ENCODE results near the gene CACNA1I. TPM values are rescaled to one million over a fixed set of nuclear protein-coding genes. Genes with fewer than 3 reads are reported as not detected.

CACNA1I gene
- total and polyA plus RNA-seq, 2 of the 8 experiments (the other 6 are each of a cell fraction or from before 2014, with no cell fraction given) = 0.77 to 1.2 TPM

GRCh38 chr22:39594411-39594810 lies 23.9 kb downstream of the CACNA1I start:
- H2BK120ac ChIP-seq (replicated peaks; ENCODE audit: low read depth, low read length) = no peak overlapping the region
- ChIA-PET CTCF (ENCODE audit: partially characterized antibody) (interaction anchor here (1.1 to 1.6 kb wide), 2 partner anchors 65 to 88 kb away, joined by 3 to 6 read pairs; no protein-coding TSS in a partner anchor), POLR2A (ENCODE audit: partially characterized antibody) (interaction anchor here (0.9 kb wide), 1 partner anchor 59 kb away, joined by 3 read pairs; no protein-coding TSS in a partner anchor)
- H2BK12ac ChIP-seq (ENCODE audit: low read depth, low read length) = no peak overlapping the region
- H3K4me1 ChIP-seq (replicated peaks in 1 of 4; ENCODE audit: control insufficient read depth in 3 of 4, insufficient read depth in 4 of 4, low read length in 3 of 4) = peaks cover 0 to 18% (median 7%) of the 10 kb centered on the region in 4 experiments; a peak in 6 of 7 replicates
- H3K18ac ChIP-seq (ENCODE audit: extremely low read depth, low read length) = no peak overlapping the region
- H2BK20ac ChIP-seq (ENCODE audit: low read length) = no peak overlapping the region
- no peaks in the 10 kb centered on the region for H3K79me1 ChIP-seq (ENCODE audit: low read depth, low read length)
- H3K9me3 ChIP-seq (ENCODE audit: insufficient read depth in 2 of 2, low read depth in 1 of 2, low read length in 1 of 2) = no peaks in the 10 kb centered on the region
- no peaks in the 10 kb centered on the region for H3K36me3 ChIP-seq (ENCODE audit: control insufficient read depth in 2 of 4, insufficient read depth in 4 of 4, low read length in 3 of 4)
- H3K23ac ChIP-seq (ENCODE audit: insufficient read length) = no peak overlapping the region
- 73% methylated on average over 7 of the region's 7 CpGs; no CpG with 5 or more reads in 1 of the 2 experiments for WGBS, 2 experiments (ENCODE audit: extremely low coverage in 1 of 2, insufficient coverage in 1 of 2, insufficient read length in 1 of 2, insufficient replicate concordance in 2 of 2, low coverage in 1 of 2, low lambda C conversion rate in 2 of 2, missing lambda C conversion rate in 1 of 2)
- H2BK5ac ChIP-seq (ENCODE audit: low read depth, low read length) = no peak overlapping the region
- H3K27me3 ChIP-seq (replicated peaks in 1 of 4; ENCODE audit: control insufficient read depth in 3 of 4, extremely low read depth in 1 of 4, insufficient read depth in 3 of 4, low read length in 3 of 4) = peaks cover 0 to 13% (median 5%) of the 10 kb centered on the region in 4 experiments; a peak in 4 of 7 replicates
- TF ChIP-seq SP2 (IDR thresholded peaks at IDR 0.05; ENCODE audit: low read length) = no peak
- no peak for TF ChIP-seq NRF1 (IDR thresholded peaks at IDR 0.05; ENCODE audit: low read depth, low read length)
- TF ChIP-seq RNF2 (IDR thresholded peaks at IDR 0.05; ENCODE audit: borderline replicate concordance, low read depth, low read length, missing control alignments, poor library complexity, severe bottlenecking) = no peak
- TF ChIP-seq CTBP2 (IDR thresholded peaks at IDR 0.05; ENCODE audit: borderline replicate concordance, insufficient read depth, insufficient read length, low read length) = no peak
- TF ChIP-seq TAF1 (IDR thresholded peaks at IDR 0.05; ENCODE audit: low read depth, low read length) = no peak
- TF ChIP-seq EZH2 (IDR thresholded peaks at IDR 0.05; ENCODE audit: low read depth, low read length, severe bottlenecking) = no peak
- H3K23me2 ChIP-seq (ENCODE audit: low read depth, low read length) = peaks cover 2% of the 10 kb centered on the region; the same call in 1 of the 2 replicates
- DNase-seq (ENCODE audit: low read depth in 1 of 2, low spot score in 2 of 2) = no peak
- H4K8ac ChIP-seq (ENCODE audit: extremely low read depth, insufficient read depth, low read length) = no peak overlapping the region
- no peak overlapping the region for H3K56ac ChIP-seq (replicated peaks; ENCODE audit: insufficient read length, low read depth, low read length)
- H4K20me1 ChIP-seq (replicated peaks in 1 of 2; ENCODE audit: control insufficient read depth in 1 of 2, insufficient read depth in 2 of 2, low read length in 2 of 2) = peaks cover 0 to 2% of the 10 kb centered on the region in 2 experiments
- H2AFZ ChIP-seq (ENCODE audit: low read length) = no peak overlapping the region
- H2AK5ac ChIP-seq (ENCODE audit: low read depth, low read length) = no peak overlapping the region
- no peak overlapping the region for H3K9ac ChIP-seq (replicated peaks in 1 of 4; ENCODE audit: extremely low read depth in 1 of 4, low read depth in 3 of 4, low read length in 3 of 4)
- no peak overlapping the region for H3K14ac ChIP-seq (ENCODE audit: insufficient read length)
- no peak for FAIRE-seq
- H4K91ac ChIP-seq (replicated peaks; ENCODE audit: insufficient read length, low read length) = no peak overlapping the region
- no peak overlapping the region for H4K5ac ChIP-seq (ENCODE audit: insufficient read length, low read depth, low read length)
- no peak overlapping the region for H3K27ac ChIP-seq (ENCODE audit: low read depth, low read length)
- no peak overlapping the region for H3K4me2 ChIP-seq (ENCODE audit: insufficient read depth in 1 of 2, low read depth in 2 of 2, low read length in 2 of 2)
- H3K4me3 ChIP-seq (ENCODE audit: extremely low read depth in 1 of 4, insufficient read depth in 2 of 4, low read depth in 3 of 4, low read length in 4 of 4) = no peak overlapping the region
- no peak overlapping the region for H2BK15ac ChIP-seq (ENCODE audit: low read length)
- H3K4ac ChIP-seq (replicated peaks; ENCODE audit: insufficient read length, low read depth, low read length) = no peak overlapping the region
- no peaks in the 10 kb centered on the region for H3K79me2 ChIP-seq (ENCODE audit: control insufficient read depth in 1 of 2, insufficient read depth in 2 of 2, low read length in 2 of 2)
